ENCODE data around the gene HOXB1.

HOXB1 gene

DNA sequence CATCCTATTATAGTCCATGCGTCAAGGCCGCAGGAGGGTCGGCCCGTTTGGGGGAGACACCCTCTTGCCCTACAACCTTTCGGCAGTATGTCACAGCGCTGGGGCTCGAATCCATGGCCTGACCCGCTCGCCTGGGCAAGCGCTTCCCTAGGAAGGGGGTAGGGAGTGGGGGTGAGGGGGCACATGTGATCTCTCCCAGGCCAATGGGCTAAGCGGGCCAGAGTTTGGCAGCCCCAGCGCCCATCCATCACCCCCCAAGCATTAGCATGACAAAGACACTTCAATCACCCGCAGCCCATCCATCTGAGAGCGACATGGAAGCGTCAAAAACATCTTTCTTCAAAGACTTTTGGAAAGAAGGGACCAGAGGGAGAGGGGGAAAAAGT lies at the start of gene HOXB1:
TSS of gene HOXB1 (minus strand) at position 125 of the 386 bp plus-strand sequence. CDS start at position 18, 107 bp downstream.
- DNase-seq (ENCODE audit: low read depth) = no peak

DNA sequence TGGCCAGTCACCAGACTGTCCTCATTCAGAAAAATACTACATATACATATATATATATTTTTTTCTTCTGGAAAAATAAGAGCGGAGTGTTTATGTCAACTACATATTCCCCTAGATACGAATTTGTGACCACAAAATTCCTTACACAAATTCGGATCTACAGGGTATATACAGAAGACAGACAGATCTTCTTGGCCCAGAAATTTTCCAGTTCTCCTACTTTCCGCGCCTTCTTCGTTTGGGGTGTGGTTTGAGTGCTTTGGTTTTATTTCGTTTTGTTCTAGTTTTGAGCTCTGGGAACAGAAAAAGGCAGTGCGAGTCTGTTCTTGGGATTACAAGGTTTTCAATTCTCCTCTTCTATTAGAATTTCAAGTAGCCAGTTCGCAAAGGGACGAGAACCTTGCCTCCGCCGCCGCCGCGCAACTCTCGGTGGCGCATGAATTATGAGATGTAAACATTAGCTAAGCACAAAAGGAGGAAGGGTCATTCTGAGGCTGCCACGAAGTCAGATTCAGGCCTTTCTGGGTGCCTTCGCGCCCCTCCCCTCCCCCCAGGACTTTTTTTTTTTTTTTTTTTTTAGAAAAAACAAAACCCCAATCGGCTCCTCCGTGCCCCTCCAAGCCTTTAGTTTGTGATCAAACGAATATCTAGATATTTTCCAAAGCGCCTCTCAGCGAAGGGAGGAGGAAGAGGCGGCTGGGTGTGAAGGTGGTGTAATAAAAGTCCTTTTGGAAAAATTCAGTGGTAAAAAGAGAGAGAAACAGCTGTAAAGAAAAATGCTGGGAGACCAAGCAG lies 49.1 kb upstream of the HOXB1 start:
- DNase-seq (ENCODE audit: low read depth) = no peak

DNA sequence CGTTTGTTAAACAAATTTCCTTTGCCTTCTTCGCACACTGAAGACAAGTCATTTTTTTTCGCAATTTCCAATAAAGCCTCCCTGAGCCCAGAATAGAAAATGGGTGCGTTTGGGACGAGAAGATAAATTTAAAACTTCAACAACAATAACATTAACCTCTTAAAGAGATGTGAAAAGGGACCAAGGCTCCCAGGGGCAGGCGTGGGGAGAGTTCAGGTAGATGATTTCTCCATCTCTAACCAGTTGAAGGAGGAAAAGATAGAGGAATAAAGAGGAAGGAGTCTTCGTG lies 48.6 kb upstream of the HOXB1 start:
- DNase-seq (ENCODE audit: low read depth) = no peak

DNA sequence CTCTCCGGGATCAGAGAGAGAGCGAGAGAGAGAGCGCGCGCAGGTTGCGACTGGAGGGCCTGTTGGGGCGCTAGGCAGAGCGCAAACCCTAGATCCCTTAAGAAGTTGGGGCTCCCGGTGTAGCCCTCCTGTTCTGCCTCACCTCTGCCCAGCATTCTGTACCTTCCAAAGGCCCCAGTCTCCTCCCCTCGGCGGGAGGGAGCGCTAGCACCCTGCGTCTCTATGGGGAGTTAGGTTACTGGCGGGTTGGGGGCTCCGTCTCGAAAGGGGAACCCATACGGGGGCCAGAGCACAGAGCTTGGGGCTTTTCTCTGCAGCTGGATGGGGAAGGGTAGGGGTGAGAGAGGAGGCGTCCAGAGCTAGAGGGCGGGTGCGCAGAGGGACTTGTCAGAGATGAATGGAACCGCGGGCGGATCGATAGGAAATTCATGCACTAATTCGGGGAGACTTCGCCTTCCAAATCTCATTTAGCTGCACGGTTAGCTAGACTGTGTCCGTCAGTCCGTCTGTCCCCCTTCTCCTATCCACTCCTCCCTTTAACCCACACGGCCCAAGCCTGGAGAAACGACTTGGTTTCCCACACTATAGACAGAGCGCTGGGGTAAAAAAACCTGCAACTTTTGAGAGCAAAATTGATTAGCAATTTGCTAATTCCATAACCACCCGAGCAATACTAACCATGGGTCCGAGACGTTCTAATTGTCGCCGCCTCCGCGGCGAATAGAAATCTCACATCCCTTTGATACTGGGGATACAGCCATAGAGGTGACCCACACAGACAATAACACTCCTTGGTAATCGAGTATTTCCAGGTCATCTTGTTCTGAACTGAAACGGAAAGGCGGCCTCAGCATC lies 48.0 kb upstream of the HOXB1 start:
- DNase-seq (ENCODE audit: low read depth) = no peak

DNA sequence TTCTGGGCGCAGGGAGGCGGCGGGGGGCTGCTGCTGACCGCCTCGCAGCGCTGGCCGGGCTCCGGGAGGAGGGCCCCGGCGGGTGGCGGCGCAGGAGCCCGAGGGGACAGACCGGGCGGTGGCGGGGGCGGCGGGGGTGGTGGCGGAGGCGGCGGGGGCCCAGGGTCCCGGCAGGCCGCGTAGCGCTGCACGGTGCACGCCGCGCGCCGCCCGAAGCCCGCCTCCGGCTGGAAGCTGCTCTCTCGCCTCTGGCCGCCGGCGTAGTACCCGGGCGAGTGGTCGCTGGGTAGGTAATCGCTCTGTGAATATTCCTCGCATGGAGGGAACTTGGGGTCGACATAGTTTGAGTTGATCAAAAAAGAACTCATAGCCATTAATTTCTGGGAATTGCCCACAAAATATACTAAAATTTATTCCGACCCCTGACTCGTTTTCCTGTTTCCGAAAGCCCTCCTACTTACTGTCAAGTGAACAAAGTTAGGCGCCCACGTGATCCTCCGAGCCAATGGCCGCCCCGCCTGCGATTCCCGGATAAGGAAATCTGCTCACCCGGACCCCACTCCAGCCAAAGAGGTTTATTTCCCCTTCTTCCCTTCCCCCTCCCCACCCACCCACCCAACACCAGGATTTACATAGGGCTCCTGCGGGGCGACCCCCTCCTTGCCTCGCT lies 47.3 kb upstream of the HOXB1 start, which contains the start of gene HOXB4:
TSS of gene HOXB4 (minus strand) at position 405 of the 670 bp plus-strand sequence. CDS start at position 374, 31 bp downstream.
- DNase-seq (ENCODE audit: low read depth) = no peak

DNA sequence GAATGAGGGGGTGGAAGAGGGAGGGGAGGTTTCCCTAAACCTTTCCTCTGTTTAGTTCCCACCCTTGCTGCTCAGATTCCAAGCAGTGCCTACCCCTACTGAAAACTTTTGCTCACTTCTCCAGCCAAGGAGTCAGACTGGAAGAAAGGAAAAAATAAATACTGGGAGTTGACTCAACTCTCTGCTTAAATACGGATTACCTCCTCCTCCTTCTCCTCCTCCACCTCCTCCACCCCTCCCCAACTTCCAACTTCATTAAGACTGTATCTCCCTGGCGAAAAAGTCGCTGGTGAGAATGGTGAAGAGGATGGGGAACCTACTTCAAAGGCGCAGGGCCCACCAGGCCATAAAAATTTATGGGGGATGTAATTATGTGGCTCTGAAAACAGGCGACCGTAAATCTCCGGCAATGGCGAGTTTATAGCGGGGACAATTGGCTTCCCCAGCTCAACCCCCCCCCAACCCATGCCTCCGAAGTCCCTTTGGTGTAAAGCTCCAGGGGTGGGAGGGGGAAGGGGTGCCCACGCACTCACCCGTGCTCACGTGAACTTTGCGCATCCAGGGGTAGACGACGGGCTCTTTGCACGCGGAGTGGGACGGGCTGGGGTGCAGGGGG lies 46.6 kb upstream of the HOXB1 start:
- DNase-seq (ENCODE audit: low read depth) = no peak

DNA sequence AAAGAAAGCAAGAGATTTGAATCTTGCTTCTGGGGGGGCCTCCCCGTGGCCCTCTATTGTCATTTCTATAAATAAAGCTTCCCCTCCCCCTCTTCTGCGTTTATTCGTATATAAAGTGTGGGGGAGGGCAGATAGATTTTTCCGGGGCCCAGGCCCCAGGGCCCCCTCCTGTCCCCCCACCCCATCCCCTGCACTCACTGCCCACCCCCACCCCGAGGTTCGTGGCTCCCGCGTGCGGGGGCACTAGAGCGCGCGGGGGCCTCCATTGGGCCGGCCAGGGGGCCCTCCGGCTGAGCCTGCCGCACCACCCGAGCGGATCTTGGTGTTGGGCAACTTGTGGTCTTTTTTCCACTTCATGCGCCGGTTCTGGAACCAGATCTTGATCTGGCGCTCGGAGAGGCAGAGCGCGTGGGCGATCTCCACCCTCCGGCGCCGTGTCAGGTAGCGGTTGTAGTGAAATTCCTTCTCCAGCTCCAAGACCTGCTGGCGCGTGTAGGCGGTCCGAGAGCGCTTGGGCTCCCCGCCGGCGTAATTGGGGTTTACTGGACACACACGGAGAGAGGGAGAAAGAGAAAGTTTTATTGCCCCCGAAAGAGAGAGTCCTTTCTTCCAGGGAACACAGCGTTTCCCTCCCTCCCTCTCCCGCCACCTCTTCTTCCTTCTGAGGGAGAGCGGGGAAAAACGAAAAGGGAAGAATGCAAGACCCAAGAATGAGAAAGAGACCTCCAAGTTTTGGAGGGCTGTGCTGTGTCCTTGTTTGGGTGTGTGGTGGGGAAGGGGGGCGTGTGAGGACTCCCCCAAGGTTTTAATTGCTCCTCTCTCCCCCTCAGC lies 45.9 kb upstream of the HOXB1 start:
- no peak for DNase-seq (ENCODE audit: low read depth)

DNA sequence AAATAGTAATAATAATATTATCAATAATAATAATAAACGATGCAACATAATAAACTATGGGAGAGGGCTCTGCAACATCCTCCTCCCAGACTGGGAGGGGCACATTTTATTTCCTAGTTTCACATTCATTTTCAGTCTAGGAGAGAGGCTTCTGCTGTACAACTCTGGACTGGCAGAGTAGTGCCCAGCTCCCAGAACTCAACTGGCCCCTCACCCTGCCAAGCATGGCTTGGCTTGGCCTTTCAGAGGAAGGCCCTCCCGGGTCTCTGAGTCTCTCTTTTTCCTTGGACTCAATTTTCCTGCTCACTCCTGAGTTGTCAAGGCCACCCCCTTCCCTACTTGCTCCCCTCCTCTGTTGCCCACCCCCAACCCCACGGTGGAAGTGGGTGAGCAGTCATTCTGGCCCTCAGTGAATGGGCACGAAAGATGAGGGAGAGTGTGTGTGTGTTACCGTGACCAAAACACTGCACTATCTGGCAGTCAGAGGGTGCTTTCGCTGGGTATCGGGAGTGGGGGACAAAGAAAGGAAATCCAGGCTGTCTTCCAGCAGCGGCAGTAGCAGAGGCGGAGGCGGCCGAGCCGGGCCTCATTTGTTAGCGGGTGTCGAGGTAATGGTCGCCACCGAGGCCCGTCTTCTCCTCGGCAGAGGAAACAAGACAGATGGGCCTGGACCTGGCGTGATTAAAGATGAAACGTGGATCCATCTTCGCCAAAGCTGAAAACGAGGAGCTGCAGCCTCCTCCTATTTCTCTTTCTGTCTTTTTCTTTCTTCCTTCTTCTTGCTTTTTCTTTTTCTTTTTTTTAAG lies 45.1 kb upstream of the HOXB1 start:
- DNase-seq (ENCODE audit: low read depth) = no peak

DNA sequence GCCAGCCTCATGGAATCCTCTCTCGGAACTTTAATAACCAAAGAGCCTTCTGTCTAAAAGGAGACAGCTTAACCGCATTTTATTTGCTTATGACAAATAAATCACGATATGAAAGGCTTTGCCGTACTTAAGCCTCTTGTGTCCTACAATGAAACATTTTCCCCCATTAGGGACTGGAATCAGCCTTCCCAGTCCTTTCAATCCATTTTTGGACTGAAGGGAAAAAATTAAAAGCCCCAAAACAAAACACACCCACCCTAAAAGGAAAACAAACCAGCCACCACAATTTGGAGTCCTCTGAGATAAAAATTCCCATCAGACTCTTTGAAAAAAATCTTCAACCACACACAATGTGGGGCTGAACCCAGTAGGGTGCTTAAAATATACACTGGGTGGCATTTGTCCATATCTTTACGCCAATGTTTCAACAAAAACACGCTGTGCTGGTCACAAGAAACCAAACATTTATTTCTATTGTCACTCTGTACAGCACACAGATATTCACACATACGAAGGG lies 44.3 kb upstream of the HOXB1 start:
- DNase-seq (ENCODE audit: low read depth) = peak; percentile 88

DNA sequence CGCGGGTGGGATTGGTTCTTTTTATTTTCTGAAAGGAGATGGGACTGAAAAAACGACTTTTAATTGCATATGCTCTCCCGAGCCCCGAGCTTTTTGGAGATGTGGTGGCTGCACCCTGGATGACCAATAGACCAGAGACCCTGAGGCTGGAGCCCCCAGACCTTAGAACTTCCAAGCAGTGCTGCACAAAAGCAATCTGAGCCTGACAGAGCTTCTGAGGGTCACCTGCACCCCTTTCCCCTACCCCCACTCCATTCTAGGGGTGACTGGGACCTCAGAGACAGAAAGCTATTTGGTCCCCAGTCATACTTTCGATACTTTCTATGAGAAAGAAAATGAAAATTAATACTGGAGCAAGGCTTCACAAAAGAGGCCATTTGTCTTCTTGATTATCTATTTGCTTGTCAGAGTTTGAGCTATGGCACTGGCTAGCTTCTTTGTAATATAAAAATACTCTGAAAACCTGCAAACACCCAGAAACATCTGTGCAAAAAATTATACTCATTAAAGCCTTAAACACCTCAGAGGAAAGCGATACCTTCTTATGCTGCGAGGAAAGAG lies 43.8 kb upstream of the HOXB1 start:
- DNase-seq (ENCODE audit: low read depth) = no peak

DNA sequence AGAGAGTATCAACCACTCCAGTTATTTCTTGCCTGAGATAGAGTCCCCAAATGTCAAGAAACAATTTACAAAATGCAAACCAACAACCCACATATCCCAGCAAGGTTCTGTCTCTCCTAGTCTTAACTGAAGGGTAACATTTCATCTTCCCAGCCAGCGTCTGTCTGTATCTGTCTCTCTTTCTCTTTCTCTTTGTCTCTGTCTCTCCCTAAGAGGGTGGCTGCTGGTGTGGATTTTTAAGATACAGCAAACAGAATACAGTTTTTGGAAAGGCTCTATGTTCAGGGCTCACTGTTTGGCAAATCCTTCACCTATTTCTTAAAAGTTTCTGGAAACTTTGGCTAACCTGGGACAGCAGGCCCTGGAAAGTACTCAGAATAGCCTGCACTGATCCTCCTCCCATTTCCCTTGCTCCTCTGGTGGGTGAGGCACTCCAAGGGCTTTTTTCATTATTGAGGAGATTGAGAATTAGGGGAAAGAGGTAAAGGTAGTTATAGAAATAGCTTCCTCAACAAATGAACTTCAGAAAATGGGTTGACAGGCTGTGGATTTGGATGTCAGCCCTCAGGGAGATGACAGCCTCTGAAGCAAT lies 41.1 kb upstream of the HOXB1 start:
- no peak for DNase-seq (ENCODE audit: low read depth)

DNA sequence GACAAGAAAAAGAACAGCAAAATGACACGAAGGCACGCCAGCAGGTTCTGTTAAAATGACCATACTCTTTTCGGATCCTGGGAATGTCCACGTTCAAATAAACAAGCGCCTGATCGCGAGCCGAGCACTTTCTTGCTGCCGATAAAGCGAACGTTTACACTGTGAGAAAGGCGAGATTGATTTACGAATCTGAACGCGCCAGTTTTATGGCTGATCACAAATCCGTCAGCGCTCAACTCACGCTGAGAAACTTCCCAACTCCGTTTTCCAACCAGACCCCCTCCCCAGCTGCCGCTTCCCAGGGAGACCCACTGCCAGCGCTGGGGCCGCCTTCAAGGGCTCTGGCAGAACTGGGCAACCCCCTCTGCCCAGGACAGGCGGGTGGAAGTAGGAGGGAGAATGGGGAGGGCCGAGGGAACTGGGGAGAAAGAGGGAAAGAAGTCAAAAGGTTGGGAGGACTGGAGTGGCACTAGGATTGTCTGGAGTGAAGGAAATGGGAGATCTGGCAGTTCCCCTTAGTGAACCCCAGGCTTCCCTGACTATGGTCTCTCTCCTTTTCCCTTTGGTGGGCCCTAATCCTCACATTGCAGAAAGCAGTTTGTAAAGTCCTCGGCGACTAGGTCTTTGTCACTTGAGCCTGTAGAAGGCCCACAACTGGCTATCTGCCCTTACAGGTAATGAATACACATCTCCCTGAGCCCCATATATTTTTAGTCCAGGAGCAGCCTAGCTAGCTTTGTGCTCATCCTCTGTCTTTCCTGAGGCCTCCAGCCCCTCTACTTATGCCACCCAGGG lies 40.4 kb upstream of the HOXB1 start:
- no peak for DNase-seq (ENCODE audit: low read depth)

DNA sequence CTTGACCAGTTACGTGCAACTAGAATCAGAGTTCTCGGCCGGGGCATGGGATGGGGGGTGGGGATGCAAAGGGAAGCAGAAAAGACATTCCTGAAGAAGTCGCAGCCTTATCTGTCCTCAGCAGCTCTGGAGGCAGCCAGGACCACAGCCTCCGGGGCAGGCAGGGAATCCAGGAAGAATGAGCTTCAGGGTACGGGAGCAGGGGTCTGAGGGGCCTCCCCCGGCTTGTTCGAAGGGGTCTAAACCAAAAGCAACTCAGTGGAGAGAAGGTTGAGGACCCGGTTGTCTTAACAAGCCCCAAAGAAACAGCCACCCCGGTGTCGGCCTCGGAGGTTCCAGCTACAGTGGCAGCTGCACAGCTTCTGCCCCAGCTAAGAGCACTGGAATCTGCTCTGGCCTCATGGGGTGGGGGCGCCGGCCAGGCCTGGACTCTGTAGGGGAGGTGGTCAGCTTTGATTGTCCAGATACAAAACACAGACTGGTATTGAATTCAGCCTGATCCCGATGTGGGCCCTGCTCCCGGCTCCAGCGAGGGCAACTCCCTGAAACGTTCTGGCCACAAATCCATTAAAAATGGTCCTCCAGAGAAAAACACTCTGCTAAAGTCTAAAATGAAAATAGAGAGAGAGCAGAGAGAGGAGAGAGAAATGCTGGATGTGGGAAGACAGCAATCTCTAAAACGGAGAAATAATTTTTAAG lies 39.7 kb upstream of the HOXB1 start:
- DNase-seq (ENCODE audit: low read depth) = no peak

DNA sequence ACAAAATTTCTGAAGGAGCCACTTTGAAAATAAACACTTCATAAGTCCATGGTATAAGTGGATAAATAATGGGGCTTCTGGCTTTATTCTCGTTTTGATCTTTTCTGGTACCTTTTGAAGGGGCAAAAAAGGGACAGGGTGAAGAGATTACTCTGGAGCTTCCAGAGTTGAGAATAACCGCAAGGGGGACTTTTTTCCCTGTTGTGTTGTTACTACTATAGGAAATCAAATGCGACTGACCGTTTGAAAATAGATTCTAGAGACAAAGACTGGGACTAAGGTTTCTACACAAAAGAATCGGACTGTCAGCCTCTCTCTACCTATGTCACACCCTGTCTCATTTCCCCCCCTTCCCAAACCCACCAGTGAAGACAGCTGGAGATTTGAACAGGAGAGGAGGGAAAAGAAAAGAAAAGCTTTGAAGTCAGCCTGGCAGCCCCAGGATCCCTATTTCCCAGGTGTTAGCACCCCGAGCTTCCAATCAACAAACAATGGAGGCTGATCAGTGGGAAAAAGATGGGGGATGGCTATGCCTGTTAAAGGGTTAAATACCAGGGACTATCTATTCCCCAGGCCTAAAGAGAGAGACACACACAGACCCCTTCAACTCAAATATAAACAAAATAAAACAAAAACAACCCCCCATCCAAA lies 39.0 kb upstream of the HOXB1 start:
- no peak for DNase-seq (ENCODE audit: low read depth)

DNA sequence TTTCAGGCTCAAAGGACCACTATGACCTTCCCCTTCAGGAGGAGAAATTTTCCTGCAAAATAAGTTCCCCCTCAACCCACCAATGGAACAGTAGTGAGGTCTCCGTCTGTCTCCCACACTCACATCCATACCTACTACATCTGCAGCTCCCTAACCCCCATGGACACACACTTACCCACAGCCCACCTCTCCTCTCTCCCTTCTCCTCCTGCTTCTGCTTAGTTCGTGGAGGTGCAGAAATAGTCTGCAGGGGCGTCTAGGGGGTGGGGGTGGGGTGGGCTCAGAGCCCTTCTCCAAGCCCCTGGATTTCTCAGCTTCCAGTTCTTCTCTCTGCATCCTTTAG lies 38.4 kb upstream of the HOXB1 start:
- DNase-seq (ENCODE audit: low read depth) = no peak

DNA sequence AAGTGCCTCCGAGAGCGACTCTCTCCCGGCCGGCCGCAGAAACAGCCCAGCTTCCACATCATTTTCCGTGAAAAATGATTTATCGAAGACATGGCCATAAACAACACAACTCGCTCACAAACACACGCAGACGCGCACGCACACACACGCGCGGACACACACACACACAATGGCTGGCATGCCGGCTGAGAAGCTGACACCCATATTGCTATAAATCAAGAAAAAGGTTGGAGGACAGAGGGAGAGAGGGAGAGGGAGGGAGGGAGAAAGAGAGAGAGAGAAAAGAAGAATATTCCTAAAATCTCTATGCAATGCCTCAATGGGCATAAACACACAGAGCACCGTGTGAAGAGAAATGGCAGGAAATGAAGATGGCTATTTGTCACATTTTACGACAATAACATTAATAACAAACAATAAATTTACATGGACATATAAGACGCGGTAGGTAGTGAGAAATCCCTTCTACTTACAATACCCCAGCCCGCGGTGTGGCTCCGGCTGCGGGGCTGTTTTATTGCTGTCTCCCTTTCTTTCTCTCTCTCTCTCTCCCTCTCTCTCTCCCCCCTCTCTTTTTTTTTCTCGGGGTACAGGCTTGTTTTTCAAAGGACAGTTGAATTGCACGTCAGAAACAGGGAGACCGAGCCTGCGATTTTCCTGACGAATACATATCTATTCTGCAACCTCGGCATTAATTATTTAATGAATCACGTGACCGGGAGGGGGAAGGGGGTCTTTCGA lies 37.9 kb upstream of the HOXB1 start:
- no peak for DNase-seq (ENCODE audit: low read depth)
